ENCODE data around the gene ERFE.

- TF ChIP-seq, protein P1, sequence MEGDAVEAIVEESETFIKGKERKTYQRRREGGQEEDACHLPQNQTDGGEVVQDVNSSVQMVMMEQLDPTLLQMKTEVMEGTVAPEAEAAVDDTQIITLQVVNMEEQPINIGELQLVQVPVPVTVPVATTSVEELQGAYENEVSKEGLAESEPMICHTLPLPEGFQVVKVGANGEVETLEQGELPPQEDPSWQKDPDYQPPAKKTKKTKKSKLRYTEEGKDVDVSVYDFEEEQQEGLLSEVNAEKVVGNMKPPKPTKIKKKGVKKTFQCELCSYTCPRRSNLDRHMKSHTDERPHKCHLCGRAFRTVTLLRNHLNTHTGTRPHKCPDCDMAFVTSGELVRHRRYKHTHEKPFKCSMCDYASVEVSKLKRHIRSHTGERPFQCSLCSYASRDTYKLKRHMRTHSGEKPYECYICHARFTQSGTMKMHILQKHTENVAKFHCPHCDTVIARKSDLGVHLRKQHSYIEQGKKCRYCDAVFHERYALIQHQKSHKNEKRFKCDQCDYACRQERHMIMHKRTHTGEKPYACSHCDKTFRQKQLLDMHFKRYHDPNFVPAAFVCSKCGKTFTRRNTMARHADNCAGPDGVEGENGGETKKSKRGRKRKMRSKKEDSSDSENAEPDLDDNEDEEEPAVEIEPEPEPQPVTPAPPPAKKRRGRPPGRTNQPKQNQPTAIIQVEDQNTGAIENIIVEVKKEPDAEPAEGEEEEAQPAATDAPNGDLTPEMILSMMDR (IDR thresholded peaks at IDR 0.05; ENCODE audit: borderline replicate concordance, extremely low read depth, low read length, poor library complexity, severe bottlenecking), result no peak
- no peak for TF ChIP-seq EZH2 (IDR thresholded peaks at IDR 0.05; ENCODE audit: borderline replicate concordance, low read depth, low read length, severe bottlenecking)
Observed at GRCh38 chr2:238125127-238125885, 33.5 kb upstream of the ERFE start.
